Stimulated activated CD4-positive, alpha-beta T cell treated with anti-CD3 and anti-CD28 coated beads, Interleukin-12 subunit alpha, Interleukin-12 subunit beta, amount 100 ng/mL, for 4 hours (primary cell): Measurements from ENCODE around the gene SPTBN1.

Experiments used
- DNase-seq: peaks from one replicate; pipeline ENCODE4 v3.0.0-alpha.2; 2020

Gene SPTBN1

GRCh38 chr2:54531558-54531957, 75.4 kb downstream of the SPTBN1 start:
- DNase-seq, result no peak

DNA sequence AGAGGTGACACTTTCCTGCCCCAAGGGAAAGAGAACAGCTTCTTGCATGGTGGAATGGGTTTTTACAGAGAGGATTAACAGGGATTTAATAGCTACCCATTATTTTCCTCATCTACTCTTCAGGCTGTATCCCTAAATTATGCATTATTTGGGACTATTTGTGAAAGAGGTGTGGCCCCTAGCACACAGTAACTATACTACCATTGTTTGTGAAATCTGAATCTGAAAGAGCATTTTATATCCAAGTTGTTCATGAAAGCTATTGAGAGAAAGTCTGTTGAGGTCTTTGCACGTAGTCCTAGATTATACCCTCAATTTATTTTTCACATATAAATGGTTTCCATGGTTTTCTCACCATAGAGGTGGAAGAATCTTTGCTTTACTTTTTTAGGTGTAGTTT, 78.1 kb downstream of the SPTBN1 start:
- no peak for DNase-seq

GRCh38 chr2:54534625-54535024, 78.5 kb downstream of the SPTBN1 start:
- no peak for DNase-seq

GRCh38 chr2:54535599-54536195, 79.6 kb downstream of the SPTBN1 start:
- DNase-seq, result no peak

- DNase-seq, result no peak
Observed at GRCh38 chr2:54536720-54537119, 80.6 kb downstream of the SPTBN1 start.

DNA sequence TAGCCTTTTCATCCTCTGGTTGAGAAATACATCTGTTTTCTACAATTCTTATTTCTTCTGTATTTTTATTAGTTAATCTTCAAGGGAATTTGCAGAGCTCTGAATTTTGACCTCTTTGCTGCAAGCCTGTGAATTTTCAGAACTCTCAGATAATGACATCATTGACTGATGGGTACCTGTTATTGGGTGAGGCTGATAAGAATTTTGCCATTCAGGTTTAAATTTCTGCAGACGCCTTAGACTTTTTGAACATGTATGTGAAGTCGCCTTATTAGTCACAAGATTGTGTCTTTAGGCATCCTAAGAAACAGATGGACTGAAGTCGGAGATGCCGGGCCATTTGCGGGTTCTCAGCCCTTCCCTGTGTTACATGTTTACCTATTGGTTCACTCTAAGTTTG, 82.4 kb downstream of the SPTBN1 start:
- no peak for DNase-seq

GRCh38 chr2:54539683-54540082, 83.6 kb downstream of the SPTBN1 start:
- DNase-seq, result no peak

GRCh38 chr2:54540194-54540593, 84.1 kb downstream of the SPTBN1 start:
- no peak for DNase-seq

DNA sequence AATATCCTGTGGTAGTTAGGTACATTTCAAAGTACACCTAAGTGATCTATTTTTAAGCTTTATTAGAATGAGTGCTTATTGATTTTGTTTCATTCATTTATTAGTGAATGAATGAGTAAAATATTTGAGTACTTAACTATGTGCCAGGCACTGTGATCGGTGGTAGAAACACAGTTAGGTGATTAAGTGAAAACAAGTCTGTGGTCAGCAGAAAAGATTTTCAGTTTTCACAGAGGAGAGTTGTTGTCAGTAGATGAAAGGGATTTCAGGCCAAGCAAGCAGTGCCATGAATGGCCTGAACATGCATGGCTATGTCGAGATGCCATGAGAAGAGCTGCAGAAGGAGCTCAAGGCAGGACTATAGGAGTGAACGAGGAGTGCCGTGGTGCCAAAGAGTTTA, 85.9 kb downstream of the SPTBN1 start:
- DNase-seq, result no peak

DNA sequence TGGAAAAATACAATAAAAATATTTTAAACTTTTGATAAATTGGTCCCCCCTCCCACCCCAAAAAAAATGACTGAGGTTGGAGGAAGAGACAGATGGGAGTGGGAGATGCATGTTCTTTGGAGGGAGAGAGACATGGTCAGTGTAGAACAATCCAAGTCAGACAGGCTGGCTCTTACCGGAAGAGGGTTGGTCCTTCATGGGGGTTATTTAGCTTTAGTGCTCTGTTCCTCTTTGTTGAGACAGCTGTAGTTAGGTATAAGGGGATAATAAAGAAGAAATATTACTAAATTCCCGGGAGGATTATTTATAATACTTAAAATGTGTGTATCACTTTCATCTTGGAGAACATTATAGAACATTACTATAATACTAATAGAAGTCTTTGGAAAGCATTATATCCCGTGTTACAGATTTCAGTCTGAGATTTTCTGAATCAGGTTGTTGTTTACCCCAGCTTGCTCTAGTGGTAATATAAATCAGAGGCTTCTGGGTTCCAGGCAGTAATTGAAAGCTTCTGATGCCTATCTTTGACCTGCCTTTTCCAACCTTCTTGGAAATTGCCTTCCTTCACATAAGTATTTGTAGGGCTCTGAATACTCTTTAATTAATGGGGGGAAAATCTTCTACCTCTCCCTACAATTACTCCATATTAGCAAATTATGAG, 87.7 kb downstream of the SPTBN1 start:
- no peak for DNase-seq

- DNase-seq, result no peak
Observed at GRCh38 chr2:54545702-54546450, 89.7 kb downstream of the SPTBN1 start.

DNA sequence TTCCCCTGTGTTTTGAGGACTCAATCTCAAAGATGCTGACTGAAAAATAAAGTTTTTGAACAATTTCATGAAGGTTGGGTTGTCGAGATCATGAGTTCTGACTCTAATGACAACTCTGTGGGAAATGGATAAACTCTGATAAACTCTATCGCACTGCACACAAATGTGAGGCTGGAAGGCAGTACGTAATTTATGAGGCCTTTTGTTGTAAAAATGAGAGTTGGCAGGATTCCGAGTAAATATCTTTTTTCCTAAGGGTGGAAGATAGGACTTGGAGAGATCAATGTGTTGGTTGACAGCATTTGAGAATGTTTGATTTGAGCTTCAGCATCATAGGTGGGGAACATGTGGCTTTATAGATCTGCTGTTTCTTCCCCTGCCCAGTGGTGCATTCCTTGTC, 90.4 kb downstream of the SPTBN1 start:
- DNase-seq, result no peak

- DNase-seq, result no peak
Observed at GRCh38 chr2:54546923-54547720, 91.0 kb downstream of the SPTBN1 start.

DNA sequence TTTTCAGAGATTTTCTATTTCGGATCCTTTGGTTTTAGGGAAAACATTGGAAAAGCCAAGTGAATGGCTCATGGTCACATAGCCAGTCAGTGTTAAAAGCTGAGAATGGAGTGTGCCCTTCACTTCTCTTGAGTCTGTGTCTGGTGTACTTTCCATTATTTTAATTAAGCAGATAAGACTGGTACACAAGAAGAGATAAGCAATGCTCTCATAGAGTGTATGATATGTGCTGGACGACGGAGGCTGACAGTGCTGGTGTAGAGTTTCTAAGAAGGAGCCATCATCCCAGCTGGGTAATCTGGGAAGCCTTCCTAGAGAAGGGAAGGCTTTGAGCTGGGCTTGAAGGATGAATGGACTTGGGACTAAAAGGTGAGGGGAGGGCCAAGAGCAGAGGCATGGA, 93.3 kb downstream of the SPTBN1 start:
- no peak for DNase-seq

DNA sequence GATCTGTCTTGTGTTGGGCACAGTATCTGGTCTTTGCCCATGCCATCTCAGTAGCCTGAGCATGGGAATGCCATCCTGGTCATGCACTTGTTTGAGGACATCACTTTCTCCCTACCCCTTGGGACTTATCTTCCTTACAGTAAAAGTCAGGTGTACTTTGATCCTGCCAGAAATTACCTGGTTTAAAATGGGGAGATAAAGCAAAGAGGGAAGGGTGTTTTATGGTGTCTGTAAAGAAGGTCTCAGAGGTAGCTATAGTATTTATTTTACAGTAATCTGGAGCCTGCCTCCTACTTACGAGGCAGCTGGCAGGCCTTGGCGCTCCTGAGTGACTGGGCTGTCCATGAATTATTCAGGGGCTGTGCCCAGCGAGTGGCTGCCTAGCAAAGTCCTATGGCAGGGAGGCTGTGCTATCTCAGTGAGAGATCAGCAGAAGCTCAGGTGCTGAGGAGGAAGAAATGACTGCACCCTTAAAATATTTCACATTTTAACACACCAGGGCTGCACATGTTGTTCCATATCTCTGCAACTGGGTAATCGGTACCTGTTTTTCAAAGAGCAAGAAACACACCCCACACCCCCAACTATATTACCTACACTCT, 93.9 kb downstream of the SPTBN1 start:
- no peak for DNase-seq

- DNase-seq, result no peak
Observed at GRCh38 chr2:54550547-54550946, 94.4 kb downstream of the SPTBN1 start.

DNA sequence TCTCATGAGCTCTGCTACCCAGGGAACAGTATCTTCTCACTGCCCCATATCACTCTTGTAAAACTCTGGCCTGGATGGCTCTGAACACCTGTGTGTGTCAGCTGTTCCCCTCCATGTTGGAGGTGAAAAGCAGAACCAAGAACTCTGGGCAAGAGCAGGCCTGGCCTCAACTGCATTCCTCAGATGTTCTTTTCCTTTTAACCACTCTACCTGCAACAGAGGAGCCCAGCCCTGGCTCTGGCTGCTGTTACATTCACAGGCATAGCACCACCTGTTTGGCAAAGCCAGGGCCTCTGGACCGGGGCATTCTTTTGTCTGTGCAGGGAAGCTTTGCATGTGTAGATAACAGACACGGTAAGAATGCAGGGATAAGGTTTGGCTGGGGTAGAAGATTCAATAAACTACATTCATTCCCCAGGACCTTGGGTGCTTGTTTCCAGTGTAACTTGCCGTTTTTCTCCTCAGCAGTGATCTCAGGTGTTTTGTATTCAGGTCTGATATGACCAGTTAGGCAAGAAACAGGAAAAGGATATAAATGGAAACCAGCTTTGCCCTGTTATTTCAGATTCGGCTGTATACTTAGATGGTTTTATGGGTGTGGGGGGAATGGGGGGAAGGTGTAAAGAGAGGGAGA, 95.1 kb downstream of the SPTBN1 start:
- no peak for DNase-seq

DNA sequence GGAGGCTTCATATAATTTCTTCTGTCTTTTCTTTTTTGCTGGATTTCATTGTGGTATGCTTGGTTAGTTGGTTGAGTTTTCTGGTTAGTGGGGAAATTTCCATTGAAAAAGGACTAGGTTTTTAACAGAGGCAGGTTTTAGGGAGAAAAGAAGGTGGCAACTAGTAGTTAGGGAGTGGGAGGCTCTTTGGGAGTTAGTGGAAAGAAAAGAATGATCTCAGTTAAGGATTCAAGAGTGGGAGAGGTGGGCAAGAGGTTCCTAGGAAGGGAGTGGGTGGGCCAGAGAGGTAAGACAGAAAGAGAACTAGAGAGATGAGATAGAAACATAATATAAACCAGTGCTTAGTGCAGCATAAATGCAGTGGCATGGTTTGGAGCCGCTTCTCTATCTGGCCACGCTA, 96.9 kb downstream of the SPTBN1 start:
- no peak for DNase-seq

GRCh38 chr2:54553775-54554174, 97.6 kb downstream of the SPTBN1 start:
- DNase-seq, result no peak

DNA sequence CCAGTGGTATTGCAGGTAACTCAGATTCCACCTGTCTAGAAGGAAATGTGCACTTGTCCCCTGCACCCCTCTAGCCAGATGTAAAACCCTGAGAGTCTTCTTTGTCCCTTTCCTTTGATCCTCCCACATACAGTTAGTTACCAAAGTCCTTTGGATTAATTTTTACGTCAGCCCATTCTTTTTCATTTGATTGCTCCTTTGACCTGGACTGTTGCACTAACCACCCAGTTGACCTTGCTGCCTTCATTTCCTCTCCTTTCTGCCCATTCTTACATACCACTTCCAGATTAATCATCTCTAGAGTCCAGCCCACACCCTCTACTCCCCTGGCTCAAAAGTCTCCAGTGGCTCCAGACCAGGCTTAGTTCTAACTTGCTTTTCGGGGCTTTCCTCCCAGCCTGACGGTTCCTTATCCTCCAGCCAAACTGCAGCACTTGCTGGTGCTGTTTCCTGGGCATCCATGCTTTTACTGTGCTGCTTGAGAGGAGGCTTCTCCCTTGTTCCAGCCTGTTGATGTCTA, 99.3 kb downstream of the SPTBN1 start:
- no peak for DNase-seq

DNA sequence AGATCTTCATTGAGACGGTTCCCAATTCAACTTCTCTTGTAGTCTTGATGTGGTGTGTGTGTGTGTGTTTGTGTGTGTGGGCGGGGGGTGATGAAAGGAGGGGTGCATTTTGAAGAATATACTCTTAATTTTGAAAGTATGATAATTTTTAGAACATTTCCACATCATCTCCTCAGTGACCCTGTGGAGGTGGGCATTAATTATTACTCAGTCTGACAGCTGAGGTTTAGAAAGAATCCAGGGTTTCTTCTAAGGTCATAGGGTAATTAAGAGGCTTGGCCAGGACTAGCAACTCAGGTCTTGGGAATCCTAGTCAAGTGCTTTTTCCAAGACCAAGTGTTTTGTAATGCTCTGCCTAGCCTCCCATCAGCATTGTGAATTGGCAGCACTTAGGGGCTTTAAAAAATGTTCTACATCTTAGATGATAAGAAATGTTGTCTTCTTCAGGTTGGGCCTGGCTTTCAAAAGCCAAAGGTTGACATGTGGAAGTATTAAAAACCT, 100.5 kb downstream of the SPTBN1 start:
- no peak for DNase-seq

DNA sequence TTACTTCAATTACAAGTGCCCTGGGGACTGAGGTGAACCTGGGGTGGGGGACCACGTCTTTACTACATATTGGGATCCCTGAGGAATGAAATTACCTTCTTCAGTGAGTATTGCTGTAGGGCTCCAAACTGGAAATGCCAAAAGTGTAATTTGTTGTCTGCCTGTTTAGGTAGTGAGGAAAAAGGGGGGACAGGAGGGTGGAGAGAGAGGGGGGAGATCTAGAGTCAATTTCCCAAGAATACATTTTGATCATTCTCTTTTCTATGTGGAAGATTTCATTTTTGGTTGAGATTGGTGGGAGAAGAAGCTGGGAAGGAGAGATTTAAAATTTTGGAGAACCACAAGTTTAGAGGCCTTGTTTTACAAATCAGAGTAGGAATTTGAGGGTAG, 101.1 kb downstream of the SPTBN1 start:
- no peak for DNase-seq
